Uterus (tissue), 2 donors: Measurements from ENCODE around the gene SPSB3.

Experiments used
- CTCF ChIP-seq, 4 experiments: fragments of 200-600 bp in 2 of 4; fragments of 450-650 bp in 2 of 4; sonication (generic) in 2 of 4; IDR thresholded peaks; one replicate each; pipeline ENCODE4 v1.5.1; 2016 to 2019; ENCODE audit warnings: antibody characterized with exemption in 4 of 4, mild to moderate bottlenecking in 2 of 4, moderate library complexity in 1 of 4
- POLR2A ChIP-seq, 2 donors: fragments of 450-650 bp; IDR thresholded peaks; one replicate each; pipeline ENCODE4 v1.6.1; 2016; ENCODE audit warnings: antibody characterized with exemption in 2 of 2, mild to moderate bottlenecking in 1 of 2, moderate library complexity in 1 of 2

- no peak for TF ChIP-seq CTCF (IDR thresholded peaks at IDR 0.05)
- TF ChIP-seq POLR2A (IDR thresholded peaks at IDR 0.05): no peak
These were observed 32.9 kb downstream of the SPSB3 start for GRCh38 chr16:1749152-1750117.
